Measurements from ENCODE around the gene KCTD16.
A peak's percentile ranks its signal among the peaks of the same experiment; 100 is the strongest.

Gene KCTD16

DNA sequence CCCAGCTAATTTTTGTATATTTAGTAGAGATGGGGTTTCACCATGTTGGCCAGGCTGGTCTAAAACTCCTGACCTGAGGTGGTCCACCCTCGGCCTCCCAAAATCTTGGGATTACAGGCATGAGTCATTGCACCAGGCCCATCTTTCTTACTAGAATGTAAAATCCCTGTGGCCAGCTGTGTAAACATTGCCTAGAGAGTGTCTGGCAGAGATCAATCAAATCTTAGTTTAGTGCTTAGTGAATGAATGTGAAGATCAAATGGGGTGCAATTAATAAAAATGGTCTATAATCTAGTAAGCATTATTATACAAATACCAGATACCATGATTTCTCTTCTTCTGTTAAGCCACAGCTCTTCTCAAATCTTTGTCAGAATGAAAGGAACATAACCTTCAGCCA lies 289.9 kb downstream of the KCTD16 start:
- no peak for DNase-seq (ENCODE audit: low spot score)

DNA sequence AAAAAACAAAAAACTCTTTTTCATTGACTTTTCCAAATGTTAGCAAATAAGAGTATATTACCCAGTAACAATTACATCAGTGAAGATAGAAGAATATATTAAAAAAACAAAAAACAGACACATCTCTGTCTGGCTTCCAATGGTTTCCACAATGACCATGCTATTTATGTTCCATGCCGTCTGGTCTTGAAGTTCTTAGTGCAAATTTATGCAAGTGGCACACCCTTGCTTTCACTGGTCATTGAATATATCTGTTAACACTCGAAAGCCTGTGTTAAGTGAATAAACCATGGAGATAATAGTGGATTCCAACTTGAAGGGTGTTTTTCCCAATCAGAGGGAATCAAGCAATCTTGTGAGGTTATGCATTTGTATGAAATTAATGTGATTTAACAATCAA lies 291.9 kb downstream of the KCTD16 start:
- no peak for DNase-seq (ENCODE audit: low spot score)

DNA sequence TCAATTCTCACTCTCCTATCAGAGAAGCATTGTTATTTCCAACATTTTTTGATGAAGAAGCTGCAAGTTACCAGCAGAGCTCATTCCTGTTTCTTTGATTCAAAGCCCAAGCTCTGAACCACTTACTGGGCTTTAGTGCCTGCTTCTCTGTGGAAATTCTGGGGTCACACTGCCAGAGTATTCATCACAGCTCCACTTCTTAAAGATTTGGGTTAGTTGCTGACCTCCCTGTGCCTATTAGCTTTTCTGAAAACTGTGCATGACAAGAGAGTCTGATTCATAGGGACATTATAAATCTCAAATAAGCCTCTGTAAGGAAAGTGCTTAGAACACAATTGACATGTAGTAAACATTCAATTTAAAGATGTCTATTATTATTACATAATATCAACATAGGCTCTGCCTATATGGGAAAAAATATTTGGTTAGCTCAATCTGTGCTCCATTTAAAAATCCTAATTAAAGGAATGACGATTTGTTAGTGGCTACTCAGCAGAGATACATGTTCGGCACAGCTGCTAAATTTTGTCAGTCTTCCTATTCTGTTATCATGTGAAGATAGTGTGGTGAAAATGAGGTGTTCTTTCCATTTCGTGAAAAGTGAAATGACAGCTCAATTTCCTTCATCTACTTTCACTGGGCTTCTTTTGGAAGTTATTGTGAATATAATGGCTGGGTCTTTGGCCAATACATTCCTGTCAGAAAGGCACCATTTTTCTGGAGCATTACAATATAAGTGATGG lies 293.0 kb downstream of the KCTD16 start:
- DNase-seq (ENCODE audit: low spot score) = no peak

DNA sequence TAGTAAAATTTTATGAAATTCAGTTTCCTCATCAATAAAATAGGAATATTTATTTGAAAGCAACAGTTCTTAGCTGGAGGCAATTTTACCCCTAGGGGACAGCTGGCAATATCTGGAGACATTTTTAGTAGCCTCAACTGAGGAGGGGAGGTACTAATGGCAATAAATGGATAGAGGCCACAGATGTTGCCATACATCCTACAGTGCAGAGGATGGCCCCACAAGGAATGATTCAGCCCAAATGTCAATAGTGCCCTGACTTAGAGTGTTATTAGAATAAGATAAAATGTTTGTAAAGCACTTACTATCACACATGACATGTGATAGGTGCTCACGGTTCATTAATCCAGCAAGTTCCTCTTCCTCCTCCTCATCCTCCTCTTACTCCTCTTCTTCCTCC lies 293.6 kb downstream of the KCTD16 start:
- DNase-seq (ENCODE audit: low spot score) = no peak

DNA sequence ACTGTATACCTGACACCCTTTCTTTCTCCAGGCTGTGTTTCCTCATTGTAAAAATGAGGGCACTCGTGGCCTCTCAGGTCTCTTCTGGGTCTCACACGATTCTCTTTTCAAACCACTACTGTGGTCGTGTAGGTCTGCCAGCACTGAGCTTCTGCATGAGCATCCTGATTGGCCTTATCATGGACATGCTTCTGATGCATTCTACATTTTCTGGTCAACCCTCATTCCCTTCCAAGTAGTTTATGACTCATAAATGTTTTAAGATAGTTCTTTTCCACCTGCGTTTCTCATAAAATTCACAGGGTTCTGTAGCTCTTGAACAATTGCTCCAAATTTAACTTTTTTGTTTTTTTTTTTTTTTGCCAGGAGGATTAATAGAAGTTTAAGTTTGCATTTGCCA lies 294.8 kb downstream of the KCTD16 start:
- DNase-seq (ENCODE audit: low spot score) = no peak

DNA sequence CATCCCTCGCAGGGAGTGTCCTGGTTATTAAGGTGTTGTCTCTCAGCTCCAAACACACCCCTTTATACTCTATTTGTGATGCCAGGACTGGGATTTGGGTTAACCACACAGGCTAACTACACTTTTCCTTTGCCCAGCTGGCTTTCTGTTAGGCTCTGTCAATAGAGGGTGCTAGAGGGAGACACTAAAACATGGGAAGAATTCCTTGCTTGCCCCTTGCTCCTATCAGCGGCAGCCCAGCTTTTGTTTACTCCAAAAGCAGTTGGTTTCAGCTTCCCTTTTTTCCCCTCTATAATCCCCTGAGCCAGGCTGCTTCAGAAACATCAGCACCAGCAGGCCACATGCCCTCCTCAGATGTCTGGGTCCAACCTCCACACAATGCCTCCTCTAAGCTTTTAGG lies 297.1 kb downstream of the KCTD16 start:
- peak; percentile 62 for DNase-seq (ENCODE audit: low spot score)

DNA sequence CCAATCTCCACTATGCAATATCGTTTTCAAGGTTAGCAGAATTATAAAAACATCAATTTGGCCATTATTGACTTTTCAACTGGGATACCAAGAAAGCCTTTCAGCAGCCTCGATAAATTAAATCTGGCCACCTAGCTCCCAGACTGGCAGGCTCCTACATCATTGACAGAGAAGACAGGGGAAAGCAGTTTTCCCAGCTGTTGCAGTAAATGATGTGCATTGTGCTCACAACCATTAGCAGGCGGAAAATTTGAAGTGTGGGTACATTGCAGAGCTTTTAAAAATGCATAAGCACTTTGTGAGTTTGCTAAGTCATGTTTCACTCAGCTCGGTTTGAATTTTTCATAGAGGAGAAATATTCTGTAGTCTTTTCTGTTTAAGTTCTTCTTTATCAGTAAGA lies 297.9 kb downstream of the KCTD16 start:
- DNase-seq (ENCODE audit: low spot score) = no peak

DNA sequence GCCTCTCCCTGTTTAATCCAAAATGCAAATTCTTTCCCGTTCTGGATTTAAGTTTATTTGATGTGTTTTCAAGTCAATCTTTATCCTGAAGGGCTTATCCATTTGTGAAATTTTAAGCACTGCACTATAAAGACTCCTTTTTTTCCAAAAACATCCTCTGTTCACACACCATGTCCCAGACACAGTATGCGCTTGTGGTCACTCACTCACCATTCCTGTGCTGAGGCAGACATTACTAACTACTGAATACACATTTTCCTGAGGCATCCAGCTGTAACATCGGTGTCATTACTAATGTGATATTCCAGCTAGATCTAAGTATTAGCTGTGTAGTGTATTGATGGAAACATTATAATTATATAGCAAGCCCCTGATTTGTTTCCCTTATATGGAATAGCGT lies 298.4 kb downstream of the KCTD16 start:
- no peak for DNase-seq (ENCODE audit: low spot score)

DNA sequence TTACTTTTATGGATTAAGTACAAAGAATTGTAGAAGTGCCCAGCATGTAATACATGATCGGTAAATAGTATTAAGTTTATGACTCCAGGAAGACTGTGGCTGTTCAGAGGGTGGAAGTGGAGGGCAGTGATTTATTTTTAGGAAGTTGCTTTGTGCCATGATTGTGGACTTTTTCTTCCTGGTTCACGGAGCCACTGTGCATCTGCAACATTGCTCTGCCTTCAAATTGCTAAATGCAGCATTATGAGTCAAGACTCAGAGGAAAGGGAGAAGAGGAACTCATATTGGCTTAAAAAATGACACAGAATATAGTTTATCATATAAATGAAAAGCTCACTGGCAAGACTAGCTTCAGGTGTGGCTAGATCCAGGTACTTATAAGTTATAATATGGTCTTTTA lies 301.5 kb downstream of the KCTD16 start:
- DNase-seq (ENCODE audit: low spot score) = no peak

DNA sequence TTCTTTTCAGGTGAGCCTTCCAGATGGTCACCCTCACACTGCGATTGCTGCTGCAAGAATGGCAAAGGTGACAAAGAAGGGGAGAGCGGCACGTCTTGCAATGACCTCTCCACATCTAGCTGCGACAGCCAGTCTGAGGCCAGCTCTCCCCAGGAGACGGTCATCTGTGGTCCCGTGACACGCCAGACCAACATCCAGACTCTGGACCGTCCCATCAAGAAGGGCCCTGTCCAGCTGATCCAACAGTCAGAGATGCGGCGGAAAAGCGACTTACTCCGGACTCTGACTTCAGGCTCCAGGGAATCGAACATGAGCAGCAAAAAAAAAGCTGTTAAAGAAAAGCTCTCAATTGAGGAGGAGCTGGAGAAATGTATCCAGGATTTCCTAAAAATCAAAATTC lies 303.0 kb downstream of the KCTD16 start:
- no peak for DNase-seq (ENCODE audit: low spot score)

DNA sequence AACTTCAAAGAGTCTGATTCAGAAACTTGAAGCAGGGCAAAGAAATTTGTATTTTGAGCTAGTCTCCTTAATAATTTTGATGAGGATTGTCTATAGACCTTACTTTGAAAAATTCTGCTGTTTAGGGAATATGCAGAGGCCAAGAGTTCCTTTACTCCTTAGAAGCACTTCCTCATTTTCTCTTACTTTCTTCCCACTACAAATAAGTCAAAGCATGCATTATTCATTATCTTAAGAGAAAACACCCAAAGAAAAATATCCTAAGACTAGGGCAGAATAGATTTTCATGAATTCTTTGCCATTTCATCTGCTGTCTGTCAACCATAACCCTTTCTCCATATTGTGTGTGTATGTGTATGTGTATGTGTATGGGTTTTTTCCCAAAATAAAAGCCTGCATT lies 307.9 kb downstream of the KCTD16 start:
- no peak for DNase-seq (ENCODE audit: low spot score)

DNA sequence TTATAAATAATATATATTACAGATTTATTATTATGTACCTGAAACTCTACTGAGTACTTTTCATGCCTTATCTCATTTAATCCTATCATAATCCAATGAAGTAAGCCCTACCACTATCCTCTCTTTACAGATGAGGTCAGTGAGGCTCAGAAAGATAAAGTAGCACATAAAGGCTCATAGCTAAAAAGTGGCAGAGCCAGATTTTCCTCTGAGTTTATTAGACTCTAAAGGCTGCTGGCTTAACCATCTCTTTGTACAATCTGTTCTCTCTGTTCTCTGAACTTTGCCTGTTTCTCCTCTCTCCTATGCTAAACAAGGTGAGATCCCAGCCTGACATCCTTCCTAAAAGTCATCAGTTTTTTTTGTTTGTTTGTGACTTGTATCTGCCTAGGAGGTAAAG lies 311.2 kb downstream of the KCTD16 start:
- no peak for DNase-seq (ENCODE audit: low spot score)

DNA sequence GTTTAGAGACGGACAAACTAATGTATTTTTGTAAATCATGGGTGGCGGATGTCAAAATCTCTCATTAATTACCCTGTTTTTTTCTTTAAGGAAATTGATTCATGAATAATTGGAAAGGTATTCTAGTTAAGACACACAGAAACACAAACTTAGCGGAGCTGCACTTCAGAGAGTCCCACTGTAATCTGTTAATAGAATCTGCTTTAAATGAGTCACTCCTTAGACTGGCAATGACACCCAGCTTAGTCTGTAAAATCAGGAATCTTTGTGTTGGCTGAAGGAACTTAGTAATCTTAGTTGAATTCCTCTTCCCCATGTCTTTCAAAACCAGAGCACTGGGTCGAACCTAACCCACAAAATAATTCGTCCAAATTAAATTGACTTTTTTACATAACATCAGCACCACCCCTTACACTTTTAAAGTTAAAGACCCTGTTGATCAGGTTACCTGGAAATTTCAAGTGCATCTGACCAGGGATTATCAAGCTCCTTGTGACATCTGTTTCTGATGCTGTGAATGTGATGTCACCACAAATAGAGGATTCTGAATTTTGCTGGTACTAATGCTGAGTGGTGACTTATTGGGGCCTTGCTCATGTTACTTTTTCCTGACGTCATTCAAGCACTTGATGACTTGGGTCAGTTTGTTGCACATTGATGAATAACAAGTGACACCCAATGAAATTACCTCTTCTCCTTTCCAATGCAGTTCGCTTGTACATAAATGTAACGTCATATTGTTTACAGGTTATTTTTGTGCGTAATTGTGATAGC lies 313.6 kb downstream of the KCTD16 start:
- no peak for DNase-seq (ENCODE audit: low spot score)

DNA sequence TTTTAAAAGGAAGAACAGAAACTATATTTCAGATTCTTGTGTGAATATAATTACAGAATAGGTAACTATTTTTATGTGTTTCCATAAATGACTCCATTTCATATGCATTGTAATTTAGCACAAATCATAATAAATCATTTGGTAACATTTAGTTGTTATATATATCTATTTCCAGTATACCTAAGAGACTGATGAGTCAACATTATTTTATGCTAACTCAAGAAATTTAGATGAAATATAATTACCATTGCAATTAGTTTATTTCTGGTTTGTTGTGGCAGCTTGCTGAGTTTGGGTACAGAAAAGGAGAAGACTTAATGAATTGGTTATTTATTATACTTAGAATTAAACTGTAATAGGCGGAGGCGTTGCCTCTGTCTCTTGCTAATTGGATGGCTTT lies 314.9 kb downstream of the KCTD16 start:
- DNase-seq (ENCODE audit: low spot score) = no peak

DNA sequence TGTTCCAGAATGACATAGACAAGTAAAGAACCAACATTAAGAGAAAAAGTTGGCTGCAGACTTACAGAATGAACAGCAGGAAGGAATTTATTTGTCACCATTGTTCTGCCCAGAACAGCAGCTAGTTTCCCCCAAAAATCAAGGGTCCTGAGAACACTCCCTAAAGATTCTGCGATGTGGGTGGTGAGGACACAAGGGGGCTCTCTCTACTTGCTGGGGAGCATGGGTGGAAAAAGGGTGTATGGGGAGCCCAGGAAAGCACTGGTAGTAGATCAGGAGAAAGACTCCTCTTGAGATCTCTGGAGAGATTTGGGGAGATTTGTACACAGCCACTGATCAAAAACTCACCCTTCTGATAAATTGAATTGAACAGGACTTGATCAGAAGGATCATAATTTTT lies 316.5 kb downstream of the KCTD16 start:
- DNase-seq (ENCODE audit: low spot score) = no peak

DNA sequence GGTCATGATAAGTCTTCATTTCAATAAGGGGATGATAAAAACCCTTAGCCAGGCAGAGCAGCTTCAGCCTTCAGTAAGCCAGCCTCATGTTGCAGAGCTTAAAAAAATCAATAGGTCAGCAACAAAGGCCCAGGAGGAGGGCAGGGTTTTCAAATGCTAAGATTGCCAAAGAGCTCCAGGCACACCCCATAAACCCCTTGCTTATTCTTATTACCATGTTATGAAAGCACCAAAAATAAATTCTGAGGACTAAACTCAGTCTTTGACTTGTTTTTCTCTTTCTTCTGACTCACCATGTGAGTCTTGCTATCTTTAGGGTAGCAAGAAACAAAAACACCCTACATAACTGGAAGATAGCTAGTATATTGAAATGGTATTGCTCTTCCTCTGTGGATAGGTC lies 317.1 kb downstream of the KCTD16 start:
- no peak for DNase-seq (ENCODE audit: low spot score)

DNA sequence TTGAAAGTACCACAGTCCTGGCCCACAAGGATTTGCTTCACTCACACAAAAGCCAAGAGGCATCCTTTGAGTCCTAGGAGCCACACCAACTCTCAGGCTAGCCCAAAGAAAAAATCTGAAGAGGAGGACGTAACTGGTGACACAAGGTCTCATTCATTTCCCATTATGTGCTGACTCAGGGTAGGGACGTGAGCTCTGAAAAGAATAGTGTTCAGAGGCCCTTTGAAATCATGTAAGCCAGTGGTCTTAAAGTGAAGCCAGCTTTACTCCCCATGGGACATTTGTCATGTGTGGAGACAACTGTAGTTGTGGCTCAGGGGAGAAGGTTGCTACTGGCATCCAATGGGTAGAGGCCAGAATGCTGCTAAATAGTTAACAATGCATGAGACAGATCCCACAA lies 332.4 kb downstream of the KCTD16 start:
- DNase-seq (ENCODE audit: low spot score) = no peak

DNA sequence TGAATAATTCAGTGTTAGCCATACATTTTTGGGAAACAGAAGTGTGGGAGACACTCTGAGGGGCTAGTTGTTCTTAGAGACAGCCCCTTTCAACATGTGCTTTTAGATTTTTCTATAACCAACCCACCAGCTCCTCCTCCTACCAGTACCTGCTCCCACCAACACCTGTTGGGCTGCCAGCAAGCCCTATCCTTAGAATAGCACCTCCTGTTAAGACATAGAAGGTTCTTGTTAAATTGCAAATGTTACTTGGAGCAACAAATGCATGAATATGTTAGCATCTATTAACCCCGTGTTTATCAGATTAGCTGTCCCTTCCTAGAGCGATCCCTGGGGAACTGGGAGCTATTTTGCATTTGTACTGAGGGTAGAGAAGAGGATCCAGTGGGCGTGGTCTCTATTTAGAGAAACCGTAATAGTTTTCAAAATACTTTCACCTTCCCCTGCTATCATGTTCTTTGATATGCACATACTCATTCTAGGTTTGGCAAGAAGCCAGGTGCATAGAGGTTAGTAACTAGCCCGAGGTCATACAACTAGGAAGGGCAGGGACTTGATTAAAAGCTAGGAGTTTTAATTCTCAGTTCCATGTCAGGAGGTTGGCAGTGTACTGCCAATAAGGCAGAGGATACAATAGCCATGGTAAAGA lies 334.4 kb downstream of the KCTD16 start:
- DNase-seq (ENCODE audit: low spot score) = no peak

DNA sequence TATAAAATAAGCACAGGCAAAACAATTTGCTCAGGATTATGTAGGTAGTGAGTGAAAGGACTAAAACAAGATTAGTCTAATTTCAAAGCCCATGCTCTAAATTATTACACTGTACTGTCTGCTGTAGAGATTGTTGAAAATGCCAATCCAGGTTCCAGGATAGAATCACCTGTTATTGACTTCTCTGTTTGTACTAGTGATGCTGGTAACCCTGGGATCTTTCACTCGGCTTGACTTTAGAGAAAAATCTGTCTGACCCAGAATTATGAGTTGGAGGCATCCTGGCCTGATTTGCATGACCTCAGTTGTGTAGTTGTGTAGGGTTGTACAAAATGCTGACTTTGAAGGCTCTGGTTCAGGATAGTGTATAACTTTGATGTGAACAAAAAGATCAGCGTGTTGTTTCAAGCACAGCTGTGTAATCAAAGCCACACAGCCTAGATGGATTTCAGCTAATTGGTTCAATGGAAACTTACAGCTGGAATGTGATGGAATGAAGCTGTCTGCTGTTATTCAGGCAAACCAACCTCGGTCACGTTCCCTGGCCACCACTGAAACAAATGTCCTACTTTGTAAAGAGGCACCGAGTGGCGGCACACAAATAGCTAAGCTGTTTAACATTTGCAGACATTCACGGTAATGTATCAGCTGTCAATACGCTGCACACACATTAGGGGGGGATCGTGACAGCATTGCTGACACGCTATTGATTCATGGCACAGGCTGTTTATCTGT lies 340.3 kb downstream of the KCTD16 start:
- DNase-seq (ENCODE audit: low spot score) = no peak

DNA sequence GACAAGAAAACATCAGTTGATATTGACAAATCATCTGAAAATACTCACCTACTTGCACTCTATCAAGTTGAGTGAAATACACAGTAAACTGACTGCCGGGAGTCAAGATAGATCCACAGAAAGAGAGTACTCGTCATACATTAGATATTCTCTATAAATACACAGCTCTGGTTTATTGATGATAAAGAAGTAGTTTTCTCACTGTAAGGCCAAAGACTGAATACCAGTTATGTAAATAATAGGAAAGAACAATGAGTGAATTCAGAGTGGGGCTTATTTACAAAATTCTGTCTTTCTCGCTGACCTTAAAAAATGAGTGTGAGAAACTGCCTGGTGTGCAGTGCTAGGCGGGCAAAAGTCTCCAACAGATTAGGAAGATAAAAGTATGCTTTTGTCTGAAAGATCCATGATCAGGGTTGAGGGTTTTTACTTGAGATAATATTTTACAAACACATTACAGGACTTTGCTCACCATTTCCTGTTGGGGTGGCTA lies 341.0 kb downstream of the KCTD16 start:
- DNase-seq (ENCODE audit: low spot score) = no peak

DNA sequence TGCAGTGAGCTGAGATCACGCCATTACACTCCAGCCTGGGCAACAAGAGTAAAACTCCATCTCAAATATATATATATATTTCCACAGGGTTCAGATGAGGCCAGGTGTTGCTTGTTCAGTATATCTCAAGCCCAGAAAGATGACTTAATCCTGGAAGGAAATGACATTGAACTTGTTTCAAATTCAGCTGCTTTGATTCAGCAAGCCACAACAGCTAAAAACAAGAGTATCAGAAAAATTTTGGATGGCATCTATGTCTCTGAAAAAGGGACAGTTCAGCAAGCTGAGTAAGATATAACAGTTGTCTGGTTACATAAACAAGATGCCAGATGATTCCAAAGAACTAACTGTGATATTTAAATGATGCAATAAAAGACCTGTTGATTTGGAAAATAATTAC lies 352.0 kb downstream of the KCTD16 start:
- no peak for DNase-seq (ENCODE audit: low spot score)

DNA sequence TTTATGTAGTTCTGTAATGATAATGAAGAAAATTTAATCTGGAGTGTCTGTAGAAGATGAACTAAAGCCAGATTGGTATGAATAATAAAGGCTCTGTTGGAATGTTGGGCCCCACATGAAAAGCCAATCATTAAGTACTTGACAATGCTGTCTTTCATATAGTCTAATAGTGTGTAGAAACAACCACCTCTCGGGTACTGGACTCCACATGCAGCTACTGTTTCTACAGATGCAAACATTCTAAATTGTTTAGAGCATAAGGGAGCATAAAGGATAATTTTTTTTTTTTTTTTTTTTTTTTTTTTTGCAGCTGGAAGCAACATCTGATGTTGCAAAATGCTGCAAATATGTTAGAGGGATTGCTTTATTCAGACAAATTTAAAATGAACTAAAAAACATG lies 354.3 kb downstream of the KCTD16 start:
- no peak for DNase-seq (ENCODE audit: low spot score)
